ENCODE measurements around the gene C6orf132. TPM values are rescaled to one million over a fixed set of nuclear protein-coding genes. Genes with fewer than 3 reads are reported as not detected.

The C6orf132 gene
- total and polyA plus RNA-seq, 2 of the 8 experiments (the other 6 are each of a cell fraction or from before 2014, with no cell fraction given): 31.5 to 64.0 TPM

- Histone ChIP-seq H2BK120ac (replicated peaks; ENCODE audit: low read depth, low read length) (no peak overlapping the region), H3K79me1 (ENCODE audit: low read depth, low read length) (no peaks in the 10 kb centered on the region), H3K79me2 (ENCODE audit: control insufficient read depth in 1 of 2, insufficient read depth in 2 of 2, low read length in 2 of 2) (no peaks in the 10 kb centered on the region), H4K5ac (ENCODE audit: insufficient read length, low read depth, low read length) (no peak overlapping the region), H3K9me3 (ENCODE audit: insufficient read depth in 2 of 2, low read depth in 1 of 2, low read length in 1 of 2) (no peaks in the 10 kb centered on the region), H3K27me3 (replicated peaks in 1 of 4; ENCODE audit: control insufficient read depth in 3 of 4, extremely low read depth in 1 of 4, insufficient read depth in 3 of 4, low read length in 3 of 4) (no peaks in the 10 kb centered on the region; a peak in 2 of 7 replicates), H3K4ac (replicated peaks; ENCODE audit: insufficient read length, low read depth, low read length) (no peak overlapping the region), H4K20me1 (replicated peaks in 1 of 2; ENCODE audit: control insufficient read depth in 1 of 2, insufficient read depth in 2 of 2, low read length in 2 of 2) (no peaks in the 10 kb centered on the region), H2AK5ac (ENCODE audit: low read depth, low read length) (no peak overlapping the region), H3K14ac (ENCODE audit: insufficient read length) (no peak overlapping the region), H3K4me2 (ENCODE audit: insufficient read depth in 1 of 2, low read depth in 2 of 2, low read length in 2 of 2) (no peak overlapping the region), H2BK15ac (ENCODE audit: low read length) (peak overlapping the region; percentile 61; the same call in 1 of the 2 replicates), H3K56ac (replicated peaks; ENCODE audit: insufficient read length, low read depth, low read length) (no peak overlapping the region), H2BK5ac (ENCODE audit: low read depth, low read length) (no peak overlapping the region), H3K18ac (ENCODE audit: extremely low read depth, low read length) (no peak overlapping the region), H3K23ac (ENCODE audit: insufficient read length) (no peak overlapping the region), H2BK12ac (ENCODE audit: low read depth, low read length) (no peak overlapping the region), H3K27ac (ENCODE audit: low read depth, low read length) (no peak overlapping the region), H4K91ac (replicated peaks; ENCODE audit: insufficient read length, low read length) (peak overlapping the region; percentile 17), H3K23me2 (ENCODE audit: low read depth, low read length) (no peaks in the 10 kb centered on the region), H3K9ac (replicated peaks in 1 of 4; ENCODE audit: extremely low read depth in 1 of 4, low read depth in 3 of 4, low read length in 3 of 4) (no peak overlapping the region), H2BK20ac (ENCODE audit: low read length) (no peak overlapping the region), H3K4me1 (replicated peaks in 1 of 4; ENCODE audit: control insufficient read depth in 3 of 4, insufficient read depth in 4 of 4, low read length in 3 of 4) (peaks cover 3 to 14% (median 9%) of the 10 kb centered on the region in 4 experiments; a peak in 6 of 7 replicates), H2AFZ (ENCODE audit: low read length) (no peak overlapping the region), H3K4me3 (ENCODE audit: extremely low read depth in 1 of 4, insufficient read depth in 2 of 4, low read depth in 3 of 4, low read length in 4 of 4) (no peak overlapping the region), H3K36me3 (ENCODE audit: control insufficient read depth in 2 of 4, insufficient read depth in 4 of 4, low read length in 3 of 4) (no peaks in the 10 kb centered on the region), H4K8ac (ENCODE audit: extremely low read depth, insufficient read depth, low read length) (no peak overlapping the region)
- POLR2A ChIA-PET (ENCODE audit: partially characterized antibody): interaction anchor here (0.5 to 9.2 kb wide), 6 partner anchors 9 to 85 kb away, joined by 3 to 109 read pairs (median 4); partner anchors contain the start of gene C6orf132
- DNase-seq (ENCODE audit: low read depth in 1 of 2, low spot score in 2 of 2) (no peak), FAIRE-seq (no peak)
- CTCF ChIA-PET (ENCODE audit: partially characterized antibody): interaction anchor here (0.8 to 11.2 kb wide), 18 partner anchors 9 to 353 kb away, joined by 3 to 224 read pairs (median 5); partner anchors contain the start of gene C6orf132
- no peak for TF ChIP-seq TEAD4 (IDR thresholded peaks at IDR 0.05; ENCODE audit: low read depth, low read length)
- peak in 1 of 2 experiments; percentile 23; a peak in 1 of 4 replicates for TF ChIP-seq RAD21 (IDR thresholded peaks at IDR 0.05 in 1 of 2, conservative IDR thresholded peaks at IDR 0.05 in 1 of 2; ENCODE audit: low read depth in 2 of 2, low read length in 2 of 2)
- 92% methylated on average over 6 of the region's 6 CpGs; no CpG with 5 or more reads in 1 of the 2 experiments for WGBS, 2 experiments (ENCODE audit: extremely low coverage in 1 of 2, insufficient coverage in 1 of 2, insufficient read length in 1 of 2, insufficient replicate concordance in 2 of 2, low coverage in 1 of 2, low lambda C conversion rate in 2 of 2, missing lambda C conversion rate in 1 of 2)
Measured at GRCh38 chr6:42168650-42169049, 26.2 kb upstream of the C6orf132 start.

Measured in H1 (cell line).